Neural crest cell (in vitro differentiated cells): Measurements from ENCODE around the gene CBX6. TPM values are rescaled to one million over a fixed set of nuclear protein-coding genes. Genes with fewer than 3 reads are reported as not detected.
"Not testable (repeated sequence)": the region's sequence is repeated elsewhere in the genome, so short reads cannot be mapped to it uniquely, and the experiment has no call there.

Experiments used
- DNase-seq: peaks from one replicate; pipeline ENCODE4 v3.0.0; 2021; ENCODE audit warnings: low read depth, mixed read lengths, low spot score
- H3K27ac Mint-ChIP-seq: one replicate; pipeline ENCODE4 v1.8.0; 2021; ENCODE audit warnings: mild to moderate bottlenecking, mixed read lengths; ENCODE audit not compliant: unreplicated experiment
- H3K27me3 Mint-ChIP-seq: 2 replicates; pipeline ENCODE4 v1.8.0; 2021; ENCODE audit warnings: low read depth, mild to moderate bottlenecking, mixed read lengths
- H3K36me3 Mint-ChIP-seq: 2 replicates; pipeline ENCODE4 v1.8.0; 2021; ENCODE audit warnings: low read depth, mild to moderate bottlenecking, mixed read lengths
- H3K4me1 Mint-ChIP-seq: 2 replicates; pipeline ENCODE4 v1.8.0; 2021; ENCODE audit warnings: mixed read lengths
- H3K4me3 Mint-ChIP-seq: one replicate; pipeline ENCODE4 v1.8.0; 2021; ENCODE audit warnings: mild to moderate bottlenecking, mixed read lengths
- H3K9me3 Mint-ChIP-seq: 2 replicates; pipeline ENCODE4 v1.8.0; 2021; ENCODE audit warnings: mixed read lengths
- CTCF ChIP-seq: fragments of 200-600 bp; sonication (generic); conservative IDR thresholded peaks from 2 replicates; pipeline ENCODE4 v1.5.0; 2021; ENCODE audit warnings: antibody characterized with exemption, mild to moderate bottlenecking
- total RNA-seq: library from RNA; stranded (reverse); gene quantifications from 2 replicates; pipeline ENCODE4 v1.2.1, GENCODE V29; 2021

CBX6 gene
- total RNA-seq, 1 donor from 2014 or later: 48.2 TPM

- H3K4me3 Mint-ChIP-seq: peak overlapping the region; percentile 68
- no peak for DNase-seq
- H3K27ac Mint-ChIP-seq: no peak overlapping the region
- H3K27me3 Mint-ChIP-seq: peaks cover 11% of the 10 kb centered on the region
- H3K36me3 Mint-ChIP-seq: no peaks in the 10 kb centered on the region
- TF ChIP-seq CTCF: no peak
- H3K9me3 Mint-ChIP-seq: no peaks in the 10 kb centered on the region
- peaks cover 34% of the 10 kb centered on the region for H3K4me1 Mint-ChIP-seq
Observed at GRCh38 chr22:38859581-38860282, 12.3 kb downstream of the CBX6 start.

GRCh38 chr22:38858492-38858891, 13.5 kb downstream of the CBX6 start:
- H3K4me3 Mint-ChIP-seq: peak overlapping the region; percentile 25
- H3K36me3 Mint-ChIP-seq: no peaks in the 10 kb centered on the region
- no peak overlapping the region for H3K27ac Mint-ChIP-seq
- TF ChIP-seq CTCF: no peak
- no peaks in the 10 kb centered on the region for H3K9me3 Mint-ChIP-seq
- H3K27me3 Mint-ChIP-seq: peaks cover 14% of the 10 kb centered on the region
- peaks cover 37% of the 10 kb centered on the region for H3K4me1 Mint-ChIP-seq
- DNase-seq: no peak

GRCh38 chr22:38854476-38854875, 17.5 kb downstream of the CBX6 start:
- H3K27ac Mint-ChIP-seq, H3K4me3 Mint-ChIP-seq, DNase-seq, H3K9me3 Mint-ChIP-seq, H3K36me3 Mint-ChIP-seq: not testable (repeated sequence)
- Mint-ChIP-seq H3K4me1 (peaks cover 27% of the 10 kb centered on the region), H3K27me3 (peaks cover 23% of the 10 kb centered on the region)

- H3K4me3 Mint-ChIP-seq, H3K9me3 Mint-ChIP-seq, H3K27ac Mint-ChIP-seq, DNase-seq, H3K36me3 Mint-ChIP-seq: not testable (repeated sequence)
- Mint-ChIP-seq H3K27me3 (peaks cover 28% of the 10 kb centered on the region), H3K4me1 (peaks cover 22% of the 10 kb centered on the region)
Observed at GRCh38 chr22:38853883-38854282, 18.1 kb downstream of the CBX6 start.

- Mint-ChIP-seq H3K9me3 (no peaks in the 10 kb centered on the region), H3K4me3 (no peak overlapping the region), H3K27me3 (peaks cover 32% of the 10 kb centered on the region), H3K4me1 (peaks cover 17% of the 10 kb centered on the region), H3K27ac (no peak overlapping the region), H3K36me3 (no peaks in the 10 kb centered on the region)
- no peak for DNase-seq
- TF ChIP-seq CTCF: no peak
Observed at GRCh38 chr22:38853196-38853651, 18.8 kb downstream of the CBX6 start.

- Mint-ChIP-seq H3K9me3 (no peaks in the 10 kb centered on the region), H3K4me1 (peaks cover 15% of the 10 kb centered on the region), H3K36me3 (no peaks in the 10 kb centered on the region), H3K4me3 (no peak overlapping the region), H3K27ac (no peak overlapping the region), H3K27me3 (peaks cover 39% of the 10 kb centered on the region)
- no peak for TF ChIP-seq CTCF
- DNase-seq: no peak
Observed at GRCh38 chr22:38852522-38852921, 19.5 kb downstream of the CBX6 start.
